Endothelial cell (in vitro differentiated cells): ENCODE measurements around the gene MED25. TPM values are rescaled to one million over a fixed set of nuclear protein-coding genes. Genes with fewer than 3 reads are reported as not detected.
A peak's percentile ranks its signal among the peaks of the same experiment; 100 is the strongest.

Experiments used
- DNase-seq: peaks from one replicate; pipeline ENCODE4 v3.0.0; 2021; ENCODE audit warnings: low spot score
- H3K27ac Mint-ChIP-seq: one replicate; pipeline ENCODE4 v1.8.0; 2021; ENCODE audit warnings: mixed read lengths, inconsistent platforms; ENCODE audit not compliant: unreplicated experiment
- H3K27me3 Mint-ChIP-seq: one replicate; pipeline ENCODE4 v1.8.0; 2021; ENCODE audit warnings: mild to moderate bottlenecking, moderate library complexity, mixed read lengths, inconsistent platforms; ENCODE audit not compliant: unreplicated experiment
- H3K36me3 Mint-ChIP-seq: one replicate; pipeline ENCODE4 v1.8.0; 2021; ENCODE audit warnings: mild to moderate bottlenecking, low read depth, mixed read lengths, inconsistent platforms; ENCODE audit not compliant: unreplicated experiment
- H3K4me1 Mint-ChIP-seq: one replicate; pipeline ENCODE4 v1.8.0; 2021; ENCODE audit warnings: mild to moderate bottlenecking, mixed read lengths, inconsistent platforms; ENCODE audit not compliant: unreplicated experiment
- H3K4me3 Mint-ChIP-seq: one replicate; pipeline ENCODE4 v1.8.0; 2021; ENCODE audit warnings: mild to moderate bottlenecking, mixed read lengths, inconsistent platforms; ENCODE audit not compliant: unreplicated experiment
- H3K9me3 Mint-ChIP-seq: one replicate; pipeline ENCODE4 v1.8.0; 2021; ENCODE audit warnings: mixed read lengths, inconsistent platforms; ENCODE audit not compliant: unreplicated experiment
- total RNA-seq: library from RNA; stranded (reverse); fragmentation: NEBNext Ultra II Directional; extraction: Animal tissue kit (Norgen Biotek cat#: 25700); gene quantifications from one replicate; pipeline ENCODE4 v1.2.1, GENCODE V29; 2021; ENCODE audit not compliant: unreplicated experiment
- TF ChIP-seq, protein P1 (sequence below): fragments of 200-600 bp; sonication (generic); IDR thresholded peaks from one replicate; pipeline ENCODE4 v1.5.0; 2021; ENCODE audit warnings: antibody characterized with exemption; ENCODE audit not compliant: unreplicated experiment

The MED25 gene
- total RNA-seq, 1 donor from 2014 or later = 117 TPM

DNA sequence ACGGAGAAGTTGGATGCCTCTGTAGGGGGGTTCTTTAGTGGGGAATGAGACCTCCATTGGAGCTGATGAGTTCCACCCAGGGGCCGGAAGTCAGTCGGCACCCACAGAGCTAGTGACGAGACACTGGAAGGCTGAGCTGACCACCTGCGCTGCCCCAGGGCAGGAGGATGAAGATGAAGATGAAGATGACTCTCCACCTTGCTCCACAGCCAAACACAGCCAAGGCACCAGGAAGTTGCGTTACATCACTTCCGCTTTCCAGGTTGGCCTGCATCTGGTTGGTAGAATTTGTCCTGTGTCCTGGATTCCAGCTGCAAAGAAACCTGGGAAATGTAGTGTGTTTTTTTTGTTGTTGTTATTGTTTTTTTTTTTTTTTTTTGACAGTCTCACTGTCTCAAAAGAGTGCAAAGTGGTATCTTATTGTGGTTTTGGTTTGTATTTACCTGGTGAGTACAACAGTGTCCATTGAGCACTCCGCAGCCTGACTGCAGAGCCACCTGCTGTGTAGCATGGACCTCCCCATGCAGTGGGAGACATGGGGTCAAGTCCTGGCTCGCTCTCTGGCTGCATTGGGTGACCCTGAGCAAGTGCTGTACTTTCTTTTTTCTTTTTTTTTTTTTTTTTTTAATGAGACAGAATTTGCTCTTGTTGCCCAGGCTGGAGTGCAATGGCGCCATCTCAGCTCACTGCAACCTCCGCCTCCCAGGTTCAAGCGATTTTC lies 61.3 kb downstream of the MED25 start:
- H3K4me3 Mint-ChIP-seq = no peak overlapping the region
- DNase-seq = no peak
- peaks cover 25% of the 10 kb centered on the region for H3K4me1 Mint-ChIP-seq
- peaks cover 26% of the 10 kb centered on the region for H3K36me3 Mint-ChIP-seq
- H3K9me3 Mint-ChIP-seq = no peaks in the 10 kb centered on the region
- H3K27me3 Mint-ChIP-seq = peaks cover 16% of the 10 kb centered on the region
- no peak overlapping the region for H3K27ac Mint-ChIP-seq
- TF ChIP-seq, protein P1, sequence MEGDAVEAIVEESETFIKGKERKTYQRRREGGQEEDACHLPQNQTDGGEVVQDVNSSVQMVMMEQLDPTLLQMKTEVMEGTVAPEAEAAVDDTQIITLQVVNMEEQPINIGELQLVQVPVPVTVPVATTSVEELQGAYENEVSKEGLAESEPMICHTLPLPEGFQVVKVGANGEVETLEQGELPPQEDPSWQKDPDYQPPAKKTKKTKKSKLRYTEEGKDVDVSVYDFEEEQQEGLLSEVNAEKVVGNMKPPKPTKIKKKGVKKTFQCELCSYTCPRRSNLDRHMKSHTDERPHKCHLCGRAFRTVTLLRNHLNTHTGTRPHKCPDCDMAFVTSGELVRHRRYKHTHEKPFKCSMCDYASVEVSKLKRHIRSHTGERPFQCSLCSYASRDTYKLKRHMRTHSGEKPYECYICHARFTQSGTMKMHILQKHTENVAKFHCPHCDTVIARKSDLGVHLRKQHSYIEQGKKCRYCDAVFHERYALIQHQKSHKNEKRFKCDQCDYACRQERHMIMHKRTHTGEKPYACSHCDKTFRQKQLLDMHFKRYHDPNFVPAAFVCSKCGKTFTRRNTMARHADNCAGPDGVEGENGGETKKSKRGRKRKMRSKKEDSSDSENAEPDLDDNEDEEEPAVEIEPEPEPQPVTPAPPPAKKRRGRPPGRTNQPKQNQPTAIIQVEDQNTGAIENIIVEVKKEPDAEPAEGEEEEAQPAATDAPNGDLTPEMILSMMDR = no peak

DNA sequence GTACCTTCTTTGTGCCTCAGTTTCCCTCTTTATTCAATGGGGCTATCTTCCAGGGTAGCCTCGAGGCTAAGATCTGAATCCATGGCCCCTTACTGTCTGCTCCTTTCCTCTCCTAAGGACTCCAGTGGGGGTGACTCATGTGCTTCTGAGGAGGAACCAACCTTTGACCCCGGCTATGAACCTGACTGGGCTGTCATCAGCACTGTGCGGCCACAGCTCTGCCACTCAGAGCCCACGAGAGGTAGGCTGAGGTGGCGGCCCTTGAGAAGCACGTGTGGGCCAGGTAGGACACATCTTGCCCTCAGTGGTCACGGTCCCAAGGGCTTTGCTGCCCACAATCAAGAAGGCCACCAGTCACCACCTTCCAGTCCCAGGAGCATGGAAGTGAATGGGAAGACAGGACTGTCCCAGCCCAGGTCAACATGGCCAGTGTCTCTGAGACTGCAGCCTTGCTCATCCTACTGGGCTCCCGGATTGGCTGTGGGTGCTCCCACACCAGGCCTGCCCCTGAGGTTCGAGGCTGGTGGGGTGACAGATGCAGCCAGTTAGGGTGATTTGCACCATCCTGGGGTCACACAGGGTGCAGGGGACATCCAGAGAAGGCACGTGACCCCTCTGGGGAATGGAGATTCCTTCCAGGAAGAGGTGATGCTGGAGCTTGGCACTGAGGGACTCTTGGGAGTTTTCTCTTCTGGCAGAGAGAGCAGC lies 62.2 kb downstream of the MED25 start:
- TF ChIP-seq, protein P1 = no peak
- H3K27me3 Mint-ChIP-seq = peaks cover 16% of the 10 kb centered on the region
- peaks cover 32% of the 10 kb centered on the region for H3K36me3 Mint-ChIP-seq
- no peak for DNase-seq
- H3K27ac Mint-ChIP-seq = no peak overlapping the region
- no peaks in the 10 kb centered on the region for H3K9me3 Mint-ChIP-seq
- peaks cover 19% of the 10 kb centered on the region for H3K4me1 Mint-ChIP-seq
- no peak overlapping the region for H3K4me3 Mint-ChIP-seq

- no peaks in the 10 kb centered on the region for H3K9me3 Mint-ChIP-seq
- no peak overlapping the region for H3K27ac Mint-ChIP-seq
- H3K4me1 Mint-ChIP-seq = peaks cover 12% of the 10 kb centered on the region
- peaks cover 33% of the 10 kb centered on the region for H3K36me3 Mint-ChIP-seq
- TF ChIP-seq, protein P1 = no peak
- no peak overlapping the region for H3K4me3 Mint-ChIP-seq
- DNase-seq = no peak
- H3K27me3 Mint-ChIP-seq = peaks cover 10% of the 10 kb centered on the region
Measured at GRCh38 chr19:49881186-49881585, 63.1 kb downstream of the MED25 start.

- H3K36me3 Mint-ChIP-seq = peaks cover 37% of the 10 kb centered on the region
- no peak overlapping the region for H3K27ac Mint-ChIP-seq
- peaks cover 12% of the 10 kb centered on the region for H3K4me1 Mint-ChIP-seq
- DNase-seq = no peak
- H3K27me3 Mint-ChIP-seq = peaks cover 11% of the 10 kb centered on the region
- no peaks in the 10 kb centered on the region for H3K9me3 Mint-ChIP-seq
- H3K4me3 Mint-ChIP-seq = peak overlapping the region; percentile 37
- TF ChIP-seq, protein P1 = no peak
Measured at GRCh38 chr19:49881672-49882394, 63.7 kb downstream of the MED25 start.
